GM19468 (cell line): ENCODE measurements around the gene COL24A1.
A peak's percentile ranks its signal among the peaks of the same experiment; 100 is the strongest.
"Not testable (repeated sequence)": the region's sequence is repeated elsewhere in the genome, so short reads cannot be mapped to it uniquely, and the experiment has no call there.

Experiments used
- ATAC-seq: cut with Tn5 transposase; IDR thresholded peaks from one replicate; pipeline ENCODE4 v1.9.1; 2021; ENCODE audit warnings: mild to moderate bottlenecking, moderate library complexity, moderate number of reproducible peaks; ENCODE audit not compliant: unreplicated experiment; ENCODE audit errors: extremely low read depth

COL24A1 gene

DNA sequence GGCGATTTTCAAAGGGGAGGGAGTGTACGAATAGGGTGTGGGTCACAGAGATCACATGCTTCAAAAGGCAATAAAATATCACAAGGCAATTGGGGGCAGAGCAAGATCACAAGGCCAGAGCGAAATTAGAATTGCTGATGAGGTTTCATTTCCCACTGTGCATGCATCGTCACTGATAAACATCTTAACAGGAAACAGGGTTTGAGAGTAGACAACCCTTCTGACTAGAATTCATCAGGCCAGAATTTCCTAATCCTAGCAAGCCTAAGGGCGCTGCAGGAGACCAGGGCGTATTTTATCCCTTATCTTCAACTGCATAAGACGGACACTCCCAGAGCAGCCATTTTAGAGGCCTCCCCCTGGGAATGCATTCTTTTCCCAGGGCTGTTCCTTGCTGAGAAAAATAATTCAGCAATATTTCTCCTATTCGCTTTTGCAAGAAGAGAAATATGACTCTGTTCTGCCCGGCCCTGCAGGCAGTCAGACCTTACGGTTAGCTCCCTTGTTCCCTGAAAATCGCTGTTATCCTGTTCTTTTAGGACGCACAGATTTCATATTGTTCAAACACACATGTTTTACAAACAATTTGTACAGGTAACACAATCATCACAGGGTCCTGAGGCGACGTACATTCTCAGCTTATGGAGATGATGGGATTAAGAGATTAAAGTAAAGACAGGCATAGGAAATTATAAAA is 442.0 kb downstream of the COL24A1 start:
- not testable (repeated sequence) for ATAC-seq

DNA sequence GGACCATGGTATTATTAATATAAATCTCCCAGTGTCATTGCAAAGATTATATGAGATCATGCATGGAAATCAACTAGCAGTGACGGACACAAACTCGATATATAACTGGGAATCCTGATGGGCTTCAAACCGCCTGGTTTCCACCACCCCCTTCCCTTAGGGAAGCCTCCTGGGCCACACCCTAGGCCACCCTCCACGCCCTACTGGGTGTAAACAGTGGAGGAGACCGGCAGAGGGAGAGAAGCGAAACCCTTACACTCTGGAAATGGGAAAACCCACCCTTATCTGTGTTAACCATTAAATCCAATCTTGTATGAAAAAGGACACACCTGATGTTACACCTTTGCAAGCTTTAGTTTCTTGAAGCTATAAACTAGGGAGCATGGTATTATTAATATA is 447.7 kb downstream of the COL24A1 start:
- ATAC-seq = no peak

DNA sequence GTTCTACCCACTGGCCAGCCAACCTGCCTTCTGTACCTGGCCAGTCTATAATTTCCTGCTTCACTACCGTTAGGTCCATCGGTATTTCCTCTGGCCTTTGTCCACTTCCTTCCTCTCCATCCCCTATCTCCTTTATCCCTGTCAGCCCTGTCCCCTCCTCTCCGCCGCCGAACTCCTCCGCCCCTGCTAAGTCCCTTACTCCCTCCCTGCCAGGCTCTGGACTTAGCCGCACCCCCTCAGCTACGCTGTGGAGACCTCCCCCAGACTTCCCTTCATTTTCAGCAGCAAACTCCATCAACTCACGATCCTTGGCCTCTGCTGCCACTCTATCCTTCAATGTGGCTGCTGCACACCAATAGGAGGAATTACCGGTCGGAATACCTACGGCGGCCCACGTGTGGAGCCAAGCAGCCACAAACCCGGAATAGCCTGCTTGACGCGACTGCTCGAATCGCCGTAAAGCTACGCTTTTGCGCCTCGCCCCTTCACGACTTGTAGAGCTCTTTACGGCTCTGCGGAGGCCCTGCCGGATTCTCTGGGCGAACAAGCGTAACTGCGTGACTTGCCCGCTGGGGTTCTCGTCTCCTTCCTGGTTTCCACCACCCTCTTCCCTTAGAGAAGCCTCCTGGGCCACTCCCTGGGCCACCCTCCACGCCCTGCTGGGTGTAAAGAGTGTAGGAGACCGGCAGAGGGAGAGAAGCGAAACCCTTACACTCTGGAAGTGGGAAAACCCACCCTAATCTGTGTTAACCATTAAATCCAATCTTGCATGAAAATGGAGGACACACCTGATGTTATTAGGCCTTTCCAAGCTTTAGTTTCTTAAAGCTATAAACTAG is 448.4 kb downstream of the COL24A1 start, which contains the start of gene ZNHIT6:
Gene ZNHIT6 (minus strand): TSS at position 444 of the 839 bp plus-strand sequence. CDS start 149 bp downstream, at position 295.
- peak; percentile 86 for ATAC-seq

- ATAC-seq = no peak
Observed at GRCh38 chr1:85707267-85707989, 449.1 kb downstream of the COL24A1 start.

DNA sequence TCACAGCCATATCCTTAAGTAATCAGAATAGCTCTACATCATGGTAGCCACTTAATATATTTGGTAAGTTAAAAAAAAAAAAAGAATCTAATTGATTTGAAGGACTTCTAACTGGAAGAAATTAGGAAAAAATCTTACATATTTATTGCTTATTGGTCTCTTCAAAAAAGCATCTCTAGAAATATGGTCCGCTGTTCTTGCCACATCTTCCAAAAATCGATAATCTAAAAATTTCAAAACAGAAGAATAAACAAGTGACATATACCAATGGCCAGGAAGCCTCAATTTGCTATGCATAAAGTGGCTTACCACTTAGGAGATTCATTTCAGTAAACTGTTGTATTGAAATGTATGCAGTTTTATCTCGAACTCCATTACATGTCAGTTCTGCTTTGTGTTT is 450.6 kb downstream of the COL24A1 start:
- no peak for ATAC-seq

DNA sequence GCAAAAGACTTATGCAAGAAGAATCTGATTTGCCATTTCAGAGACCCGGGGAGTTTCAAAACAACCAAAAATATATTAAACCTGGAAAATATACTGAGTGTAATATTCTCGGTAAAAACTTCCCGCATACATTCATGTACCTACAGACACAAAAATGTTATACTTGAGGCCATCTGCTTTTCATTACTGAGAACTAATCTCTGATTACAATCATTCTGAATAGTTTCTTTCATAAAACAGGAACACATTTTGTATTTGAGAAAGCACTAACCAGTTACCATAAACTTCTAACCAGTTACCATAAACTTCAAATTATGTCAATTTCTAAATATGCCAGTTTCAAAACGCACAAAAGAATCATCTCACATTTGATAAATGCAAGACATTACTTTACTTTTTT is 456.1 kb downstream of the COL24A1 start:
- ATAC-seq = no peak

GRCh38 chr1:85697895-85698294 is 458.7 kb downstream of the COL24A1 start:
- ATAC-seq = no peak

- no peak for ATAC-seq
Observed at GRCh38 chr1:85692730-85693314, 463.8 kb downstream of the COL24A1 start.

GRCh38 chr1:85689775-85690404 is 466.7 kb downstream of the COL24A1 start:
- no peak for ATAC-seq

- no peak for ATAC-seq
Observed at GRCh38 chr1:85683292-85684025, 473.1 kb downstream of the COL24A1 start.

GRCh38 chr1:85681087-85681486 is 475.5 kb downstream of the COL24A1 start:
- no peak for ATAC-seq
